Measurements from ENCODE around the gene RAB6B. TPM values are rescaled to one million over a fixed set of nuclear protein-coding genes. Genes with fewer than 3 reads are reported as not detected.
A peak's percentile ranks its signal among the peaks of the same experiment; 100 is the strongest.

RAB6B gene
- total and polyA plus RNA-seq, 7 donors, result 0.93 to 3.8 (median 2.0) TPM

DNA sequence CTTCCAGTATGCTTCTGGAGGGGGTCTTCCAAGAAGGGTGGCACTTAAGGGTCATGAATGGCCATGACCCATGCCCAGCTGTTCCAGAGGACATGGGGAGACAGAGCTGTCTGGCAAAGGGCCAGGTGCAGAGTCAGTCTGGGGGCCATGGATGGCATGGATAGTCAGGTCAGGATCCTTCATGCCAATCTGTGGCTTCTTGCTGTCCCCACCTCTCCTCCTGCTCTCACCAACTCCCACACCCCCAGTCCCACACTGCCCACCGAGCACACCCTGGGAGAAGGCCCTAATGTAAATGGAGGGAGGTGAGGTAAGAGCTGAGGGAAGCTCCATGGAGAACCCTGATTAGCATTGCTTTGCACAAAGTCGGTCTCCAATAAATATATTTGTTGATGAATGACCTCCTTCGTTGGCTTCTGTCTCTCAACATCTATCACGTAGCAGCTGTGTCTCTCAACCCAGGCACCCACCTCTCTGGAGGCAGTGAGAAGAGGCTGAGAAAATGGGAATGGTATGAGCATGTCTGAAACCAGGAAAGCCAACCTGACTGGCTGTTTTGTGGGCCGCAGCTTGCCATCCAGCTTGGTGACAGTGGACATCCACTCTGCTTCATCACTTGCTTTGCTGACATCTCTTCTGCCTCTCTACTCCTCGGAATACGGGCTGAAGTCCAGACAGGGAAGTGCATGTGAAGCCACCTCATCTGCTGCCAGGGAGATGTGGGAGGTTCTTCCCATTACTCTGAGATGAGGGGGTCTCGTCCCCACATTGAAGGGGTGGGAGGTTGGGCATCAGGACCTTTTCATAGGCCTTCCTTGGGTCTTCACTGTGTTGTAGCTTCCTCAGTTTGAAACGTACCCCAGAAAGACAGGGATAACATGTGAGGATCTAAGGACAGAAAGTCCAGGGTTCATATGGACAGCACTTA lies 37.7 kb upstream of the RAB6B start:
- DNase-seq (no peak), ATAC-seq (no peak)

DNA sequence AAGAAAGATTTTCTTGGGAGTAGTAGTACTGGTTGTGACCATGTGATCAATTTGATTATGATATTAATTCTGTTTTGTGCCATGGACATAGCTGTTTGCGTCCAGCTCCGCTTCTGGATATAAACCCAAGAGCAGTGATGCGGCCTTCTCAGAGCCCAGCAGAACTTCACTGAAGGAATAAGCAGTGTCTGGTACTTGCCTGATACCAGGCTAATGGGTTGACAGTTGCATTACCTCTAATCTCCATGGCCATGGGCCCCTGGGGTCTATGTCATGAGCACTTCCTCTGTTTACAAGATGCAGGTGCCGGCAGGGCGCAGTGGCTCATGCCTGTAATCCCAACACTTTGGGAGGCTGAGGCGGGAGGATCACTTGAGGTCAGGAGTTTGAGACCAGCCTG lies 36.3 kb upstream of the RAB6B start:
- Histone ChIP-seq H3K4me1 (peaks cover 5% of the 10 kb centered on the region), H3K9me3 (no peaks in the 10 kb centered on the region), H3K27me3 (ENCODE audit: insufficient read depth in 3 of 3, low read length in 2 of 3) (no peaks in the 10 kb centered on the region), H3K4me3 (no peak overlapping the region), H3K36me3 (ENCODE audit: insufficient read depth in 1 of 2, low read depth in 1 of 2) (no peaks in the 10 kb centered on the region), H3K27ac (no peak overlapping the region)
- no peak for ATAC-seq
- intact Hi-C loops (cut with DNase I), result loop anchor here (5.0 to 10.0 kb wide), 4 partner anchors 103 to 1207 kb away; partner anchors contain the start of genes NPHP3 (in 1 of the 2) and TOPBP1 (in 1 of the 2)
- WGBS, 3 donors, result 94 to 97% (median 96%) methylated on average over 6 of the region's 6 CpGs
- no peak for DNase-seq
- TF ChIP-seq, protein P1, sequence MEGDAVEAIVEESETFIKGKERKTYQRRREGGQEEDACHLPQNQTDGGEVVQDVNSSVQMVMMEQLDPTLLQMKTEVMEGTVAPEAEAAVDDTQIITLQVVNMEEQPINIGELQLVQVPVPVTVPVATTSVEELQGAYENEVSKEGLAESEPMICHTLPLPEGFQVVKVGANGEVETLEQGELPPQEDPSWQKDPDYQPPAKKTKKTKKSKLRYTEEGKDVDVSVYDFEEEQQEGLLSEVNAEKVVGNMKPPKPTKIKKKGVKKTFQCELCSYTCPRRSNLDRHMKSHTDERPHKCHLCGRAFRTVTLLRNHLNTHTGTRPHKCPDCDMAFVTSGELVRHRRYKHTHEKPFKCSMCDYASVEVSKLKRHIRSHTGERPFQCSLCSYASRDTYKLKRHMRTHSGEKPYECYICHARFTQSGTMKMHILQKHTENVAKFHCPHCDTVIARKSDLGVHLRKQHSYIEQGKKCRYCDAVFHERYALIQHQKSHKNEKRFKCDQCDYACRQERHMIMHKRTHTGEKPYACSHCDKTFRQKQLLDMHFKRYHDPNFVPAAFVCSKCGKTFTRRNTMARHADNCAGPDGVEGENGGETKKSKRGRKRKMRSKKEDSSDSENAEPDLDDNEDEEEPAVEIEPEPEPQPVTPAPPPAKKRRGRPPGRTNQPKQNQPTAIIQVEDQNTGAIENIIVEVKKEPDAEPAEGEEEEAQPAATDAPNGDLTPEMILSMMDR (IDR thresholded peaks at IDR 0.05), result no peak

More for the DNA sequence above, 37.7 kb upstream of the RAB6B start:
- H3K4me1 ChIP-seq, result no peaks in the 10 kb centered on the region
- no peaks in the 10 kb centered on the region for H3K36me3 ChIP-seq (ENCODE audit: insufficient read depth in 1 of 2, low read depth in 1 of 2)
- no peaks in the 10 kb centered on the region for H3K27me3 ChIP-seq (ENCODE audit: insufficient read depth in 3 of 3, low read length in 2 of 3)
- no peak overlapping the region for H3K4me3 ChIP-seq
- intact Hi-C loops (cut with DNase I), result loop anchor here (5.0 to 10.0 kb wide), 4 partner anchors 101 to 1209 kb away; partner anchors contain the start of genes NPHP3 (in 1 of the 2) and TOPBP1 (in 1 of the 2)
- H3K9me3 ChIP-seq, result no peaks in the 10 kb centered on the region
- no peak overlapping the region for H3K27ac ChIP-seq
- WGBS, 3 donors, result 88 to 92% (median 90%) methylated on average over 9 of the region's 9 CpGs
- TF ChIP-seq, protein P1 (IDR thresholded peaks at IDR 0.05), result no peak

DNA sequence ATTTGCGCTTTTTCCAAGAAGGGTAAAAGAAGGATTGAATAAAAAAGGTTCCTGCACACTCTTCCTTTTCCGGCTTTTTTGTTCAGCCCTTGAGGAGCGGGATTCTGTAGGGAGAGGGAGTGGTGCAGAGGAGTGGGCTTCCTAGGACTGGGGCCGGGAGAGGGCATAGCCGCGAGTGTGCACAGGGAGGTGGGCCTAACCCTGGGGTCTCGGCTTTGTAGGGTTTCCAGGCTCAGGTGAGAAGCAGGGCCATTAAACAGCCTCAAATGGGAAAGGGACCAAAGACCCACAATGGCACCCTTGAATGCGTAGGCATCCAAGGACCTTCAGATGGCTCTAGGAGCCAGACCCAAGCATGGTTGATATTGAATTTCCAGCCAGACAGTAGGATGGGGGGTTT lies 35.4 kb upstream of the RAB6B start:
- no peak for ATAC-seq
- intact Hi-C loops (cut with DNase I), result loop anchor here (5.0 to 10.0 kb wide), 4 partner anchors 104 to 1206 kb away; partner anchors contain the start of genes NPHP3 (in 1 of the 2) and TOPBP1 (in 1 of the 2)

DNA sequence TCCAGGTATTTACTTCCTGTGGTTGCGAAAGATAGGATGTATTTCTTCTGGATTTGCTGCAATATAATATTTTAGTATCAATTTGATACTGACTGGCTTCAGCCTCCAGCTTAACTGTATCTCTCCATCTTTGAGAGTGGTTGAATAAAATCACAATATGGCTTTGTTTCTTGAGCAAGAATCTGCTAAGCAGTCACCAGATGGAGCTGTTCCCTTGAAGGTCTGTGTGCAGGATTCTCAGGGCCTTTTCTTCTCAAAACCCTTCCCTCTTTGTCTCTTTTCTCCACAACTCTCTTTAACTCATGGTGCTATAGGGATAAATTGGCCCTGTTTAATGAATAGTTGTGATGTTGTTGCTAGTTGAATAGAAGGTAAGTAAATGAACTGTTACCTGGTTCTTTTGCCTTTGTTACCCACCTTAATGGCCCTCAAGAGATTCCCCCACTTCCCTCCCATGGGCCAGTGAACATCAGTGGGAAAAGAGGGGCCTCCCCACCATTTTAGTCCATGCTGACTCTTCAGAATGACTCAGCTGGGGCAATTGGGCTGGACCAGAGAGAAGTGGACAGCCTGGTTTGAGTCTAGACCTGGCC lies 34.8 kb upstream of the RAB6B start:
- WGBS, 3 donors, result 94 to 100% (median 96%) methylated on average over 1 of the region's 1 CpG
- TF ChIP-seq, protein P1 (IDR thresholded peaks at IDR 0.05), result peak; percentile 59
- H3K27ac ChIP-seq, result no peak overlapping the region
- intact Hi-C loops (cut with DNase I), result loop anchor here (1.0 to 10.0 kb wide), 5 partner anchors 104 to 1206 kb away; partner anchors contain the start of genes NPHP3 (in 1 of the 2) and TOPBP1 (in 1 of the 2)
- ATAC-seq (no peak), DNase-seq (no peak)
- H3K9me3 ChIP-seq, result no peaks in the 10 kb centered on the region
- no peak overlapping the region for H3K4me3 ChIP-seq
- no peaks in the 10 kb centered on the region for H3K27me3 ChIP-seq (ENCODE audit: insufficient read depth in 3 of 3, low read length in 2 of 3)
- peaks cover 5% of the 10 kb centered on the region for H3K4me1 ChIP-seq
- no peaks in the 10 kb centered on the region for H3K36me3 ChIP-seq (ENCODE audit: insufficient read depth in 1 of 2, low read depth in 1 of 2)

More for the DNA sequence above, 35.4 kb upstream of the RAB6B start:
- H3K9me3 ChIP-seq, result no peaks in the 10 kb centered on the region
- DNase-seq, result no peak
- WGBS, 3 donors, result 93 to 96% (median 95%) methylated on average over 8 of the region's 8 CpGs
- no peaks in the 10 kb centered on the region for H3K36me3 ChIP-seq (ENCODE audit: insufficient read depth in 1 of 2, low read depth in 1 of 2)
- no peak overlapping the region for H3K4me3 ChIP-seq
- no peak overlapping the region for H3K27ac ChIP-seq
- TF ChIP-seq, protein P1 (IDR thresholded peaks at IDR 0.05), result no peak
- peaks cover 5% of the 10 kb centered on the region for H3K4me1 ChIP-seq
- no peaks in the 10 kb centered on the region for H3K27me3 ChIP-seq (ENCODE audit: insufficient read depth in 3 of 3, low read length in 2 of 3)
